Measurements from ENCODE around the gene ORM1.
"Not testable (repeated sequence)": the region's sequence is repeated elsewhere in the genome, so short reads cannot be mapped to it uniquely, and the experiment has no call there.

DNA sequence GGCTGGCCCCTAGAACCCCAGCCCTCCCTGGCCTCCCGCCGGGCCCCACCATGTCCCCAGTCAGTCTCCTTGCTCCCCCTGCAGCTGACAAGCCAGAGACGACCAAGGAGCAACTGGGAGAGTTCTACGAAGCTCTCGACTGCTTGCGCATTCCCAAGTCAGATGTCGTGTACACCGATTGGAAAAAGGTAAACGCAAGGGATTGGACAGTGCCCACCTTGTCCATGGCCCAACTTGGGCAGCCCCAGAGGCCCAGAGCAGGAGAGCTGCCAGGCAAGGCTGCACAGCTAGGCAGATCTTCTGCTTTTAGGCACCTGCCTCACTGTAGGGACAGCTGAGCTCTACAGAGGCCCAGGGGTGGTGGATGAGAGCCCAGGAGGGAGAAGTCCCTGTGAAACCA, 2.1 kb downstream of the ORM1 start:
- TF ChIP-seq, protein P1, sequence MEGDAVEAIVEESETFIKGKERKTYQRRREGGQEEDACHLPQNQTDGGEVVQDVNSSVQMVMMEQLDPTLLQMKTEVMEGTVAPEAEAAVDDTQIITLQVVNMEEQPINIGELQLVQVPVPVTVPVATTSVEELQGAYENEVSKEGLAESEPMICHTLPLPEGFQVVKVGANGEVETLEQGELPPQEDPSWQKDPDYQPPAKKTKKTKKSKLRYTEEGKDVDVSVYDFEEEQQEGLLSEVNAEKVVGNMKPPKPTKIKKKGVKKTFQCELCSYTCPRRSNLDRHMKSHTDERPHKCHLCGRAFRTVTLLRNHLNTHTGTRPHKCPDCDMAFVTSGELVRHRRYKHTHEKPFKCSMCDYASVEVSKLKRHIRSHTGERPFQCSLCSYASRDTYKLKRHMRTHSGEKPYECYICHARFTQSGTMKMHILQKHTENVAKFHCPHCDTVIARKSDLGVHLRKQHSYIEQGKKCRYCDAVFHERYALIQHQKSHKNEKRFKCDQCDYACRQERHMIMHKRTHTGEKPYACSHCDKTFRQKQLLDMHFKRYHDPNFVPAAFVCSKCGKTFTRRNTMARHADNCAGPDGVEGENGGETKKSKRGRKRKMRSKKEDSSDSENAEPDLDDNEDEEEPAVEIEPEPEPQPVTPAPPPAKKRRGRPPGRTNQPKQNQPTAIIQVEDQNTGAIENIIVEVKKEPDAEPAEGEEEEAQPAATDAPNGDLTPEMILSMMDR (conservative IDR thresholded peaks at IDR 0.05; ENCODE audit: low read length): not testable (repeated sequence)
- not testable (repeated sequence) for TF ChIP-seq EZH2phosphoT487 (IDR thresholded peaks at IDR 0.05; ENCODE audit: borderline replicate concordance, low read depth, low read length)
